Measurements from ENCODE around the gene DLX2.

Gene DLX2

GRCh38 chr2:172049567-172050120 lies 53.1 kb downstream of the DLX2 start:
- DNase-seq, result no peak
